HTR-8/SVneo (cell line): Measurements from ENCODE around the gene KCNN3.

Experiments used
- DNase-seq: peaks from one replicate; pipeline ENCODE4 v3.0.0; 2011; ENCODE audit warnings: low spot score, mixed read lengths; ENCODE audit not compliant: insufficient read length
- FAIRE-seq: peaks from 2 replicates; lab custom pipeline; 2011; peaks lifted over from hg19 to GRCh38; lab: Jason Lieb, UNC

KCNN3 gene

DNA sequence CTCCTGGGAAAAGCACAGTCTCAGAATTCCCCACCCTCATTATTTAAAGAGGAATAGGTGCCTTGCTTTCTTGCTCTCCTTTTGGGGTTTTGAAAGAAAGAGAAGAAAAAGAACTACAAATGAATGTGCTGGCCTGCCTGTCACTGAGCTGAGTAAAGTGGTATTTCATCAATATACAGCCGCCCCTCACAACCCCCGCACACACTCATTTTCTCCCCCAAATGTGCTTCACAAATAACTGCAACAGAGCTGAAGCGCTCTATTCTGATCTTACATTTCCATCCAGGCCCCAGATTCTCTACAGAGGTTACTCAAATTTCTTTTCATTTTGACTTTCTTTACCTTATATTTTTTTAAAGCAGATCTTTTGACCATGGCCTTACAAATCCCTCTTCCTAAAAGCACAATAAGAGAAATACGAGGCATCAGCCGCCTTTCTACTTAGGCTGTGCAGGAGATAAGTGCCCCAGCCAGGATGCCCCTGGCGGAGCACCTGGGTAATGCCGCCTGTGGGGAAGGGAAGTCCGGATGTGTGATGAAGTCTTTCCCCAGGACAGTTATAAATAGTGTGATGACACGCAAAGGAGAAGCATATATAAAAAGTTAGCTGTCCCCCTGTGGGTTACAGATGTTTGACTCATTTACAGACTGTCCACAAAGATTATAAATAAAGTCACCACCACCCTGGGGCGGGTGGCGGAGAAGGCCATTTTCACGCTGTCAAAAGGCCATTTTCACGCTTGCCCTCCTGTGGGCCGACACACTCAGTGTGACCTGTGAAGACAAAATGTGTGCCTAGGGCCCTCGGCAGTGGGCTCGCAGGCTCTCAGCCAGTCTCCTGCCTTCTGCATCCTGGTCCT, 6.5 kb downstream of the KCNN3 start:
- DNase-seq (peak; percentile 45), FAIRE-seq (no peak)

DNA sequence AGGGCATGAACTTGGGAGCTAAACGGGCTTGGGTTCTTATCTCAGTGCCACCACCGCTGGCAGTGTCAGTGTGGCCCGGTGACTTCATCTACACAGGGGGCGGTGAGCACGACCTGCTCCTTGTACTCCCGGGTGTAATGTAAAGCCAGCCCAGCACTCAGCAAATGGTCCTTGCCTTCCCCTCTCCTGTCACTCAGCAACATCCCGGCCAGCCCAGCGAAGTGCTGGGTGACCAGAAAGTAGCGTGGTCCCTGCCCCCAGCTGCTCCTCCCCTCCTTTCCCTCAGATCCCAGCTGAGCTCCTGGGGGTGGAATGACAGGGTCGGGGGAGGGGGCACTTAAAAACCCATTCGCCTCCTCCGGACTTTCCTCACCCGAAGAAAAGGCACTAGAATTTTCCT, 7.2 kb downstream of the KCNN3 start:
- FAIRE-seq (no peak), DNase-seq (no peak)

GRCh38 chr1:154861607-154862094, 8.4 kb downstream of the KCNN3 start:
- DNase-seq (no peak), FAIRE-seq (no peak)

DNA sequence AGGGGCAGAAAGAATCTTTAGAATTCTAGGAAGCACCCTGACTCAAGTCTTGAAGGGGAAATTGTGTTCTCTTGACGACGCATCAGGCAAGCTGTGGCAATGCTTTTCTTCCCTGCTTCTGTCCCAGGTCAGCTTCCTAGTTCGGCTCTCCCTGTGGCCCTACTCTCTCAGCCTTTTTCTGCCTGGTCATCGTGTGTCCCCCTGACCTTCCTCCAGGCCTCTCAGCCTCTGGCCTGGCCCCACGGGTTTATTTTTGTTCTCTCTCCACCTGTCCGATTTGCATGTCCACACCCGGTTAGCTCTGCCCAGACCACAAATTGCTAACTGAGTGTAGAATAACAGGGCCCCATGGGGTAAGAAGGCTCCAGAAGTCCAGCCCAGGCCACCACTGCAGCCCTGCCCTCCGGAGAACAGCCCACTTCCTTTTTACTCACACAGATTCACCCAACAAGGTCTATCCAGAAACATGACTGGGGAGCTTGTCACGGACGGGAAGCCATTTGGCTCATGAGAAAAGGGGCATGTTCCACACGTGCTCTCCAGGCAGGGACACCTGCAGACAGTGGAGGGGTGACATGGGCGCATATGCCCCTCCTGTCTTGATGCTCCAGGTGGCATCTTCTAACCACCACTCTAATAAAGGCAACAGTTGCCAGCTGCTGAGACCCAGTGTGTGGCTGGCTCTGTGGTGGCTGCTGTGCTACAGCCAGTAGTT, 9.8 kb downstream of the KCNN3 start:
- FAIRE-seq (no peak), DNase-seq (no peak)

DNA sequence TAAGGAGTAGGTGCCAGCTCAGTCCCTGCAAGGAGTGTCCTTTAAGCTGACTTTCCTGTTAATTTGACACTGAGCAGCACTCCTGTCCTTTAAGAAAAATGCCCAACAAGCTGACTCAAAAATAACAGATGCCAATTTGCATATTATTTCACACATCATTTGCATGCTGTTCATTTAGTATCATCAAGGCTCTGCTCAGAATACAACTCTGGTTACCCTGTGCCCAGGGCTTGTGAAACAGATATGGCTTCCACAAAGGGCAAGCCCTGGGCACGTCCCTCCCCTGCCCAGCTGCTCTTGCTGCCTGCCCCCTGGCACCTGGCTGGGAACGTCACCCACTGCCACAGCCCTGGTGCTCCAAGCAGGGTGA, 10.3 kb downstream of the KCNN3 start:
- DNase-seq (no peak), FAIRE-seq (no peak)

DNA sequence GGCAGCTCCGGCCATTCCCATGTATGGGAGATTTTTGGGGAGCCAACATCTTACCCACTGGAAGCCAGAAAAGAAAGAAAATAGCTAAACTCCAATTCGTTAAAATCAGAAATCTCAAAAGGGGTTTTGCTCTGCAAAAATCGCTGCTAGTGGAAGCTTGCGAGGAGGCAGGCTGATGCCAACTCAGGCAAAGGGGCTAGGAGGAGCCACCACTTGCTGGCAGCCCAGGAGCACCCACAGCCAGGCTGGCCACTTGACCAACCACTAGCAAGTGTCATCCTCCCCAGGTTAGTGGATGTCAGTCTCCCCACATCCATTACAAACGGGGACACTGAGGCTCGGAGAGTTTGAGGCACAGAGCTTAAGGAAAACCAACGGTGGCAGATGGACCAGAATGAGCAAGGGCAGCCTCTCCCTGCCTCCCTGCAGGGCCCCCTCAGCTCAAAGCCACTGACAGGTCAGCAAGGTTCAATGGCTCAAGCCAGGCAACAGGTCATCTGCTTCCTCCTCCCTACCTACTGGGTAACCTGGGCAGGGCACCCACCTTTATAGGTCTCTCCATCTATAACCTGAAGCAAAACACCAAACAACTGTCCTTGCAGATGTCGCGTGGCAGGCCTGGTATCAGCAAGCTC, 10.8 kb downstream of the KCNN3 start:
- FAIRE-seq = no peak
- no peak for DNase-seq

- DNase-seq (no peak), FAIRE-seq (no peak)
Observed at GRCh38 chr1:154857441-154858215, 12.5 kb downstream of the KCNN3 start.

DNA sequence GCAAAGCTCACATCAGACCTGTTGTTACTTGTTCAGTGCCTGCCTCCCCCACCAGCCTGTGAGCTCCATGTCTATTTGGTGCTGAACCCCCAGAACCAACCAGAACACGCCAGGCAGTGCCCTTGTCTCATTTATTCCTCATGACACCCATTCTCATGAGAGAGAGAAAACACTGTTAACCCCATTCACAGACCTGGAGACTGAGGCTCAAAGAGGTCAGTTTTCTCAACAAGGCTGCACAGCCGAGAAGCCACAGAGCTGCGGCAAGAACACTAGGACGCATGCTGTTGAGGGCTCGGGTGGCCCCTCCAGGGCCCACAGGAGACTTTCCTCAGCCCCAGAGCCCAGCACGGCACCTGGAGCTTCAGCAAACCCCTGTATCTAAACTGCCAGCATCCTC, 13.1 kb downstream of the KCNN3 start:
- FAIRE-seq = no peak
- DNase-seq = no peak

DNA sequence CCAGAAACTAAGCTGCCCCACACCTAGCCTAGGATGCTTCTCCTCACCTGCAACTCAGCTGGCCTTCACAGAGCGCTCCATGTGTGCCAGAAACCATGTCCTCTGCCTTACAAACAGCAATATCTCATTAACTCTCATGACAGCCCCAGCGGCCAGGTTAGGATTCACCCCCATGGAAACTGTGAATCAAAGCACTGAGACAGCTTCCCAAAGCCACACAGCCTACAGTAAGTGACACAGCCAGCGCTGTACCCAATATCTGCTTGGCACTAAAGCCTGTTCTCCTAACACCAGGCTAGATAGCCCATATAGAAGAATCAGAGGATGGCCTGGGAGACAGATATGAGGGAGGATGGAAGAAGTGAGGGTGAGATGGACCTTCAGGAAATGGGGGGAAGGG, 13.5 kb downstream of the KCNN3 start:
- no peak for FAIRE-seq
- no peak for DNase-seq

DNA sequence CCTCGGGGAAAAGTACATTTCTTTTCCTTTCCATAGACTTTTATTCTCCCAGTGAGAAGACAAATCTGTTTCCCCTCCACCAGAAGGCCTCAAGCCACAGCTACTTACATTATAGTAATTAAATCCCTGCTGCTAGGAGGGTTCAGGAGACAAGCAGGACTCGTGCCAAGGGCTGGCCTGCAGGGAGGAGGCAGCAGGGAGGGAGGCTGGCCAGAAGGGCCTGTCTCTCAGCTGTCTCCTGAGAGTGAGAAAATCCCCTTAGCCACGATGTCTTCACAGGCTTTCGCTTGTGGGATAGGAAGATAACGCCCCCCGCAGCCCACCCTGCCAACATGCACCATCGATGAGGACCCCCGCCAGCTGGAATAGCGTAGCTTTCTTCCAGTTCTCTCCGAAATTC, 14.0 kb downstream of the KCNN3 start:
- no peak for DNase-seq
- no peak for FAIRE-seq

DNA sequence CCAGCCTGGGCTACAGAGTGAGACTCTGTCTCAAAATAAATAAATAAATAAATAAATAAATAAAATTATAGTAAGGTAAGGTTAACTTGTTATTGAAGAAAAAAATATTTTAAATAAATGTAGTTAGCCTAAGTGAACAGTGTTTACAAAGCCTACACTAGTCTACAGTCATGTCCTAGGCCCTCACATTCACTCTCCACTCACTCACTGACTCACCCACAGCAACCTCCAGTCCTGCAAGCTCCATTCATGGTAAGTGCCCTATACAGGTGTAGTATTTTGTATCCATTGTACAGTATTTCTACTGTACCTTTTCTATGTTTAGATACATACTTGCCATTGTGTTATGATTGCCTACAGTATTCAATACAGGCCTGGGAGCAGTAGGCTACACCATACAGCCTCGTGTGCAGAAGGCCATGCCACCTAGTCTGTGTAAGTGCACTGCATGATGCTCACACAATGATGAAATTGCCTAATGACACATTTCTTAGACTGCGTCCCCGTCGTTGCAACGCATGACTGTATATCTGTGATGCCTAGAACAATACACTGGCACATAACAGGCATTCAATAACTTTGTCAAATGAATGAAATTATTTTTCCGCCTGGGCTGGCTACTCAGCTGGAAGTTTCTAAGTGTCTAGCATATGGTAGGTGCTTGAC, 14.8 kb downstream of the KCNN3 start:
- DNase-seq (no peak), FAIRE-seq (no peak)

GRCh38 chr1:154852845-154853244, 17.2 kb downstream of the KCNN3 start:
- no peak for DNase-seq
- FAIRE-seq = no peak

DNA sequence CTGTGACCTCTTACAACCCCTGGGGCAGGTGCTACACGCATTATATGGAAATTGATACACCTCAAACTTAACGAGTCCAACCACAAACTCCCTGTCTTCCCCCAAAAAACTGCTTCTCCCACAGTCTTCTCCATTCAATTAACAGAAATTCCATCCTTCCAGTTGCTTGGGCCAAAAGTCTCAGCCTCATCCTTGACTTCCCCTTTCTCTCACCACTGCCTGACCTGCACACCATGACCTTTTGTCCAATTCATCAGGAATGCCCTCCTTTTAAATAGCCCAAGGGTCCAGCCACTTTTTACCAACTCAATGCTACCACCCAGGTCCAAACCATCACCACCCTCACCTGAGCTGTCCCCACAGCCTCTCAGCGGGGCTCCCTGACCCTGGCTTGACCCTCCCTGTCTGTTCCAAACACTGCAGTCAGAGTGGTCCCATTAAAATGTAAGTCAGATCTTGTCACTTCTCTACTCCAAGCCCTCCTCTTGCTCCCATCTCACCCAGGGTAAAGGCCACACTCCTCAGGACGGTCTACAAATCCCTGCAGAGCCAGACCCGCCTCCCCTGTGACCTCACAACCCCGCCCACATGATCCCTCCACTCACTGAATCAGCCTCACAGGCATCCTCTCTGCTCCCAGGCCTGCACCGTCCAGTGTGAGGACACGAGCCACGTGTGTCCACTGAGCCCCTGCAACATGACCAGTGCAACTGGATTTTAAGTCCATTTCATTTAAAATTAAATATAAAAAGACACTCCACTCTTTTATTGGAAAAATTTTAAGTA, 18.5 kb downstream of the KCNN3 start:
- FAIRE-seq (no peak), DNase-seq (no peak)

DNA sequence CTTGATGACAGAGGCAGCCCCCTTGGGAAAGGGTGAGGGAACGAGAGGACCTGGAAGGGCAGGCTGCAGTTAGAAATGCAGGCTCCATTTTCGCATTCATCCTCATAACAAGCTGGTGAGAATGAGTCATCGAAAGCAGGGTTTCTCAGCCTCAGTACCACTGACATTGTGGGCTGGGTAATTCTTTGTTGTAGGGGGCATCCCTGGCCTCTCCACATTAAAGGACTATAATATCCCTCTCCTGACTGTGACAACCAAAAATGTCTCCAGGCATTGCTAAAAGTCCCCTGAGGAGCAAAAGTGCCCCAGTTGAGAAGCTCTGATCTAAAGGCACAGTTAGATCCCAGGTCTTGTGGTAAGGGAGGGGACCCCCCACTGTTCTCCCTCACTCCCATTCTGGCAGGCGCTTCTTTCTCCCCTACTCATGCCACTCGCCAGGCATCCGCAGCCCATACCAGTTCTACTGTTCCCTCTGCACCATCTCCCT, 20.4 kb downstream of the KCNN3 start:
- DNase-seq (no peak), FAIRE-seq (no peak)

DNA sequence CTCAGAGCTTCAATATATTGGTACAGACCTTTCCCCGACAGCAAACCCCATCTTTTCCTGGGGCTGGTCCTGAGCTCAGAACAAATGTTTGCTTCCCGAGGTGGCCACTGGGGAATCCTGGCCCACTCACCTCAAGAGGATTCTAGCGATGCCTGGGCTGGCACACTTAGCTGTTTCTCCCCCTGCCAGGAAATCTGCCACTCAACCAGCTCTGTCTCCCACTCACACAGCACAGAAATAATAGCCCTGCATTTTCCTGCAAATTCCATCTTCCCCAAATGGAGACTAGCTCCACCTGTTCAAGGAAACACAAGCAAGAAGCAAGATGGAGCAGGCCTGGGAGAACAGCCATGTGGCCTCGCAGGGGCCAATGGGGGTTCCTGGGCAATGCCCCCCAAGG, 21.1 kb downstream of the KCNN3 start:
- no peak for DNase-seq
- no peak for FAIRE-seq

DNA sequence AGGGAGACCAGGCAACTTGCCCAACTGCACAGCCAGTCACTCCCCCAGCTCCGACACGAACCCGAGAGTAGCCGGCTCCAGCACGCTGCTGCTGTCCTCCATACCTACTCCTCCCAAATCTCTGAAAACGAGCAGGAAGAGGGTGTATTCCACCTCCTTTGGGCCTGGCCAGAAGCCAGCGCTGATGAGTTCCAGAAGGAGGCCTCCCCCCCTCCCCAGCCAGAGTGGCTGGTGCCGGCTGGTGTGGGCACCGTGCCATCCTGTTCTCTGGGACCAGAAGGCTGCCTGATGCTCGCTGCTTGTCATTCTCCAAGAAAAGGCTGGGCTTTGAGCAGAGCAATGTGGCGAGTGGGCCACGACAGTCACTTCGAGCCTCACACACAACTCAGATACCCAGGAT, 22.2 kb downstream of the KCNN3 start:
- FAIRE-seq (no peak), DNase-seq (no peak)

GRCh38 chr1:154846565-154847442, 23.3 kb downstream of the KCNN3 start:
- FAIRE-seq = no peak

GRCh38 chr1:154845879-154846278, 24.2 kb downstream of the KCNN3 start:
- DNase-seq = no peak
- FAIRE-seq = no peak

More at GRCh38 chr1:154846565-154847442, 23.3 kb downstream of the KCNN3 start:
- no peak for DNase-seq
